Measurements from ENCODE around the gene METTL15. TPM values are rescaled to one million over a fixed set of nuclear protein-coding genes. Genes with fewer than 3 reads are reported as not detected.
"Not testable (repeated sequence)": the region's sequence is repeated elsewhere in the genome, so short reads cannot be mapped to it uniquely, and the experiment has no call there.

The METTL15 gene
- total RNA-seq, 1 donor from 2014 or later: 10.3 TPM

GRCh38 chr11:28315440-28315839, 207.3 kb downstream of the METTL15 start:
- H3K27me3 Mint-ChIP-seq (ENCODE audit: low read depth): no peaks in the 10 kb centered on the region
- H3K27ac Mint-ChIP-seq (ENCODE audit: unreplicated experiment): no peak overlapping the region

DNA sequence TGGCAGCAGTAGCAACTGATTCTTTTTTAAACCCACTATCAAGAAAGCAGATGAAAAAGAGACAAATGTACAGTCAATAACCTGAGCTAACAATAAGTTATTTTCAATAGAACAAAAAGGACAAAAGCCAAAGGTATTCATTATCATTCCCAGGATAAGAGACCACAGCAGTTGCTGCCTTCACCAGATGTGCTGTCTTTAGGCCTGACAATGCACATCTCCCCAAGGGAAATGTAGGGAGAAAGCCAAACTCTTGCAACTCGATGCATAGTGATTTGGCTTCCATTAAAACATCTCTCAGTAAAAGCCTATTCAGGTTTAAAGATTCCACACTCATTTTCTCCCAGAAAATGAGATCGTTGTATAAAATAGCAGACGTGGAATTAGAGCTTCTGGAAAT, 210.7 kb downstream of the METTL15 start:
- Mint-ChIP-seq H3K4me1 (ENCODE audit: low read depth) (no peaks in the 10 kb centered on the region), H3K27ac (ENCODE audit: unreplicated experiment) (no peak overlapping the region), H3K27me3 (ENCODE audit: low read depth) (no peaks in the 10 kb centered on the region), H3K9me3 (ENCODE audit: low read depth) (peaks cover 5% of the 10 kb centered on the region), H3K36me3 (ENCODE audit: low read depth) (peaks cover 6% of the 10 kb centered on the region), H3K4me3 (ENCODE audit: unreplicated experiment) (no peak overlapping the region)
- DNase-seq (ENCODE audit: low spot score): no peak
- TF ChIP-seq, protein P1, sequence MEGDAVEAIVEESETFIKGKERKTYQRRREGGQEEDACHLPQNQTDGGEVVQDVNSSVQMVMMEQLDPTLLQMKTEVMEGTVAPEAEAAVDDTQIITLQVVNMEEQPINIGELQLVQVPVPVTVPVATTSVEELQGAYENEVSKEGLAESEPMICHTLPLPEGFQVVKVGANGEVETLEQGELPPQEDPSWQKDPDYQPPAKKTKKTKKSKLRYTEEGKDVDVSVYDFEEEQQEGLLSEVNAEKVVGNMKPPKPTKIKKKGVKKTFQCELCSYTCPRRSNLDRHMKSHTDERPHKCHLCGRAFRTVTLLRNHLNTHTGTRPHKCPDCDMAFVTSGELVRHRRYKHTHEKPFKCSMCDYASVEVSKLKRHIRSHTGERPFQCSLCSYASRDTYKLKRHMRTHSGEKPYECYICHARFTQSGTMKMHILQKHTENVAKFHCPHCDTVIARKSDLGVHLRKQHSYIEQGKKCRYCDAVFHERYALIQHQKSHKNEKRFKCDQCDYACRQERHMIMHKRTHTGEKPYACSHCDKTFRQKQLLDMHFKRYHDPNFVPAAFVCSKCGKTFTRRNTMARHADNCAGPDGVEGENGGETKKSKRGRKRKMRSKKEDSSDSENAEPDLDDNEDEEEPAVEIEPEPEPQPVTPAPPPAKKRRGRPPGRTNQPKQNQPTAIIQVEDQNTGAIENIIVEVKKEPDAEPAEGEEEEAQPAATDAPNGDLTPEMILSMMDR (IDR thresholded peaks at IDR 0.05): no peak

More at GRCh38 chr11:28315440-28315839, 207.3 kb downstream of the METTL15 start:
- Mint-ChIP-seq H3K4me1 (ENCODE audit: low read depth) (no peaks in the 10 kb centered on the region), H3K36me3 (ENCODE audit: low read depth) (peaks cover 8% of the 10 kb centered on the region), H3K4me3 (ENCODE audit: unreplicated experiment) (no peak overlapping the region), H3K9me3 (ENCODE audit: low read depth) (peaks cover 5% of the 10 kb centered on the region)
- TF ChIP-seq, protein P1 (IDR thresholded peaks at IDR 0.05): no peak
- DNase-seq (ENCODE audit: low spot score): no peak

- peaks cover 8% of the 10 kb centered on the region for H3K9me3 Mint-ChIP-seq (ENCODE audit: low read depth)
- no peak for DNase-seq (ENCODE audit: low spot score)
- H3K27me3 Mint-ChIP-seq (ENCODE audit: low read depth): no peaks in the 10 kb centered on the region
- peaks cover 3% of the 10 kb centered on the region for H3K36me3 Mint-ChIP-seq (ENCODE audit: low read depth)
- TF ChIP-seq, protein P1 (IDR thresholded peaks at IDR 0.05): no peak
- no peak overlapping the region for H3K27ac Mint-ChIP-seq (ENCODE audit: unreplicated experiment)
- no peak overlapping the region for H3K4me3 Mint-ChIP-seq (ENCODE audit: unreplicated experiment)
- no peaks in the 10 kb centered on the region for H3K4me1 Mint-ChIP-seq (ENCODE audit: low read depth)
These were observed 215.4 kb downstream of the METTL15 start for GRCh38 chr11:28323621-28324020.

DNA sequence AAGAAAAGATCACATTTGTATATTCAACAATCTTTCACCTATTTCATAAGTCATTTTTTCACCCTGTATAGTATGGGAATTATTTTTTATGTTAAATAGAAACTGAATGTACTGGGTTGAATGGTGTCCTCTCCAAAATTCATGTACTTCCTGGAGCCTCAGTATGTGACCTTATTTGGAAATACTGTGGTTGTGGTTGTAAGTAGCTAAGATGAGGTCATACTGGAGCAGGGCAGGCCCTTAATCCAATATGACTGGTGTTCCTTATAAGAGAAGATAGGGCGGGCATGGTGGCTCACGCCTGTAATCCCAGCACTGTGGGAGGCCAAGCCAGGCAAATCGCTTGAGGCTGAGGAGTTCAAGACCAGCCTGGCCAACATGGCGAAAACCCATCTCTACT, 224.2 kb downstream of the METTL15 start:
- not testable (repeated sequence) for DNase-seq (ENCODE audit: low spot score); H3K36me3 Mint-ChIP-seq (ENCODE audit: low read depth); H3K4me1 Mint-ChIP-seq (ENCODE audit: low read depth); H3K4me3 Mint-ChIP-seq (ENCODE audit: unreplicated experiment); H3K27me3 Mint-ChIP-seq (ENCODE audit: low read depth); H3K9me3 Mint-ChIP-seq (ENCODE audit: low read depth); H3K27ac Mint-ChIP-seq (ENCODE audit: unreplicated experiment)

DNA sequence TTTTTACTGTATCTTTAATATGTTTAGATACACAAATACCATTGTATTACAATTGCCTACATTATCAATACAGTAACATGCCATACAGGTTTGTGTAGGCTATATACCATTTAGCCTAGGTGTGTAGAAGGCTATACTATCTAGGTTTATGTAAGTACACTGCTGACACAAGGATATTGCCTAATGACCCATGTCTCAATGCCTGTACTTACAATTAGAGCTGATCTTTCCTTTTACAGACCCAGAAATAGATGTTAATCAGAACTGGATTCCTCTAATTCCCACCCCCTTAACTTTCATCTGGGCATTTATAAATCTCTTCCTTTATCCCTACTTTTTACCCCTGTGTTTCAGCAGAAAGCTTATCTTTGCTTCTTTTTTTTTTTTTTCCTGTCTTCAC, 229.5 kb downstream of the METTL15 start:
- H3K27ac Mint-ChIP-seq (ENCODE audit: unreplicated experiment): no peak overlapping the region
- H3K4me1 Mint-ChIP-seq (ENCODE audit: low read depth): peaks cover 3% of the 10 kb centered on the region
- H3K9me3 Mint-ChIP-seq (ENCODE audit: low read depth): peaks cover 26% of the 10 kb centered on the region
- DNase-seq (ENCODE audit: low spot score): no peak
- H3K36me3 Mint-ChIP-seq (ENCODE audit: low read depth): peaks cover 9% of the 10 kb centered on the region
- no peak overlapping the region for H3K4me3 Mint-ChIP-seq (ENCODE audit: unreplicated experiment)
- H3K27me3 Mint-ChIP-seq (ENCODE audit: low read depth): no peaks in the 10 kb centered on the region
- TF ChIP-seq, protein P1 (IDR thresholded peaks at IDR 0.05): no peak

DNA sequence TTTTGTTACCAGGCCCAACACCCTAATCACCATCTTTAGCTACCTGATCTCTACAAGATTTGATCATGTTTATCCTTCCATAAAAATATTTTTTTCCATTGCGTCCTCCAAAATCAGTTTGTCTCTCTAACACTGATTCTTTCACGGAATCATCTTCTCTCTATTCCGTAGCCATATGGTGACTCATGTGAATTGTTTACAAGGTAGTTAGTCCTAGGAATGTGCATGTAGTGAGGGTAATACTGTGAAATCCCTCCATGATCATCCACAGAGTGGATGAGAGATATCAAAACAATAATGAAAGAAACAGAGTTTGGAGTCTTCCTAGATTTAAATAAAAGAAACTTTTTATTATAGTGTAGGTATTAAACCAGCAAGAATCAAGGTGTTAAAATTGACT, 230.2 kb downstream of the METTL15 start:
- Mint-ChIP-seq H3K36me3 (ENCODE audit: low read depth) (peaks cover 9% of the 10 kb centered on the region), H3K27me3 (ENCODE audit: low read depth) (no peaks in the 10 kb centered on the region), H3K9me3 (ENCODE audit: low read depth) (peaks cover 26% of the 10 kb centered on the region), H3K4me1 (ENCODE audit: low read depth) (peaks cover 10% of the 10 kb centered on the region), H3K27ac (ENCODE audit: unreplicated experiment) (no peak overlapping the region), H3K4me3 (ENCODE audit: unreplicated experiment) (no peak overlapping the region)
- TF ChIP-seq, protein P1 (IDR thresholded peaks at IDR 0.05): no peak
- no peak for DNase-seq (ENCODE audit: low spot score)
